ENCODE measurements around the gene PARK7.
"Not testable (repeated sequence)": the region's sequence is repeated elsewhere in the genome, so short reads cannot be mapped to it uniquely, and the experiment has no call there.

The PARK7 gene

GRCh38 chr1:7943251-7943650 lies 18.3 kb upstream of the PARK7 start:
- DNase-seq (ENCODE audit: low read depth, low spot score): no peak

- peak; percentile 29 for DNase-seq (ENCODE audit: low read depth, low spot score)
Measured at GRCh38 chr1:7948960-7949359, 12.6 kb upstream of the PARK7 start.

- not testable (repeated sequence) for DNase-seq (ENCODE audit: low read depth, low spot score)
Measured at GRCh38 chr1:7952791-7953190, 8.7 kb upstream of the PARK7 start.

- DNase-seq (ENCODE audit: low read depth, low spot score): peak; percentile 65
Measured at GRCh38 chr1:7953850-7954609, 7.5 kb upstream of the PARK7 start.

GRCh38 chr1:7954683-7955082 lies 6.8 kb upstream of the PARK7 start:
- no peak for DNase-seq (ENCODE audit: low read depth, low spot score)

GRCh38 chr1:7956218-7957032 lies 5.1 kb upstream of the PARK7 start:
- DNase-seq (ENCODE audit: low read depth, low spot score): no peak

- DNase-seq (ENCODE audit: low read depth, low spot score): no peak
Measured at GRCh38 chr1:7960165-7960564, 1.3 kb upstream of the PARK7 start.

- no peak for DNase-seq (ENCODE audit: low read depth, low spot score)
Measured at GRCh38 chr1:7960867-7961215, 670 bp upstream of the PARK7 start.

- peak; percentile 17 for DNase-seq (ENCODE audit: low read depth, low spot score)
Measured at GRCh38 chr1:7962014-7962335, 464 bp downstream of the PARK7 start.

GRCh38 chr1:7962636-7963377 lies 1.3 kb downstream of the PARK7 start:
- no peak for DNase-seq (ENCODE audit: low read depth, low spot score)

- not testable (repeated sequence) for DNase-seq (ENCODE audit: low read depth, low spot score)
Measured at GRCh38 chr1:7963378-7963730, 1.8 kb downstream of the PARK7 start.

GRCh38 chr1:7963841-7964240 lies 2.3 kb downstream of the PARK7 start:
- not testable (repeated sequence) for DNase-seq (ENCODE audit: low read depth, low spot score)

- no peak for DNase-seq (ENCODE audit: low read depth, low spot score)
Measured at GRCh38 chr1:7964476-7964875, 3.0 kb downstream of the PARK7 start.

GRCh38 chr1:7967196-7967595 lies 5.7 kb downstream of the PARK7 start:
- no peak for DNase-seq (ENCODE audit: low read depth, low spot score)

- no peak for DNase-seq (ENCODE audit: low read depth, low spot score)
Measured at GRCh38 chr1:7967651-7968050, 6.1 kb downstream of the PARK7 start.

GRCh38 chr1:7970246-7970645 lies 8.7 kb downstream of the PARK7 start:
- DNase-seq (ENCODE audit: low read depth, low spot score): no peak

GRCh38 chr1:7971024-7971423 lies 9.5 kb downstream of the PARK7 start:
- DNase-seq (ENCODE audit: low read depth, low spot score): no peak

GRCh38 chr1:7972285-7972684 lies 10.8 kb downstream of the PARK7 start:
- DNase-seq (ENCODE audit: low read depth, low spot score): no peak

GRCh38 chr1:7973086-7973485 lies 11.6 kb downstream of the PARK7 start:
- no peak for DNase-seq (ENCODE audit: low read depth, low spot score)

GRCh38 chr1:7975212-7975865 lies 13.8 kb downstream of the PARK7 start:
- DNase-seq (ENCODE audit: low read depth, low spot score): no peak

GRCh38 chr1:7980984-7981383 lies 19.5 kb downstream of the PARK7 start:
- DNase-seq (ENCODE audit: low read depth, low spot score): no peak

Measured in activated CD4-positive, CD25-positive, alpha-beta regulatory T cell treated with anti-CD3 and anti-CD28 coated beads, Interleukin-2, amount 50 U/mL, for 16 hours (primary cell).